ES-I3 (cell line): ENCODE measurements around the gene CRACR2A.

Source experiments
- H3K36me3 ChIP-seq: 2 replicates; pipeline ENCODE4 v1.6.1; 2013; ENCODE audit warnings: mild to moderate bottlenecking, low read length, control low read depth, moderate library complexity; ENCODE audit not compliant: insufficient read depth
- H3K4me1 ChIP-seq: 2 replicates; pipeline ENCODE4 v1.6.1; 2013; ENCODE audit warnings: mild to moderate bottlenecking, control low read depth, low read length; ENCODE audit not compliant: insufficient read depth
- H3K9ac ChIP-seq: 2 replicates; pipeline ENCODE4 v1.6.1; 2013; ENCODE audit warnings: low read depth, mild to moderate bottlenecking, low read length, moderate library complexity
- H3K9me3 ChIP-seq: 2 replicates; pipeline ENCODE4 v1.6.1; 2013; ENCODE audit warnings: mild to moderate bottlenecking, low read length, moderate library complexity; ENCODE audit not compliant: control insufficient read depth, insufficient read depth

The CRACR2A gene

GRCh38 chr12:3607039-3607720, 145.7 kb downstream of the CRACR2A start:
- Histone ChIP-seq H3K36me3 (no peaks in the 10 kb centered on the region), H3K4me1 (peaks cover 14% of the 10 kb centered on the region), H3K9ac (no peak overlapping the region), H3K9me3 (no peaks in the 10 kb centered on the region)

DNA sequence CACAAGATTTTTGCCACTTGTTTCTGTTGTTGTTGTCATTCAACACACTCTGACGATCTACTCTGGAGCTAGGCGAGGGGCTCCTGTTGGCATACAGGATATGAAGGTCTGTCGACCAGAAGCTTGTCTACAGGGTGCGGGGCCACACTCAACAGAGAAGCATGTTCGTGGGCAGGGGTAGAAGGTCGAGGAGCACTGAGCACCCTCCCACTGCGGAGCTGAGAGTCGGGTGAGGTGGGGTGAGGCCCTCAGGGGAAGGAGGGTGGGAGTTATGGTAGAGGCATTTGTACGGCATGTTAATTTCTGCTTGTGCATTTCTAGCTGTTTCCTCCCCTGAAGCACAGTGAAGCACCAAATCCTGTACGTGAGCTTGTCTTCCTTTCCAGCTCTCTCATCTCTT, 146.8 kb downstream of the CRACR2A start:
- H3K36me3 ChIP-seq = no peaks in the 10 kb centered on the region
- H3K9me3 ChIP-seq = no peaks in the 10 kb centered on the region
- peaks cover 14% of the 10 kb centered on the region for H3K4me1 ChIP-seq
- no peak overlapping the region; the same call in 1 of the 2 replicates for H3K9ac ChIP-seq

DNA sequence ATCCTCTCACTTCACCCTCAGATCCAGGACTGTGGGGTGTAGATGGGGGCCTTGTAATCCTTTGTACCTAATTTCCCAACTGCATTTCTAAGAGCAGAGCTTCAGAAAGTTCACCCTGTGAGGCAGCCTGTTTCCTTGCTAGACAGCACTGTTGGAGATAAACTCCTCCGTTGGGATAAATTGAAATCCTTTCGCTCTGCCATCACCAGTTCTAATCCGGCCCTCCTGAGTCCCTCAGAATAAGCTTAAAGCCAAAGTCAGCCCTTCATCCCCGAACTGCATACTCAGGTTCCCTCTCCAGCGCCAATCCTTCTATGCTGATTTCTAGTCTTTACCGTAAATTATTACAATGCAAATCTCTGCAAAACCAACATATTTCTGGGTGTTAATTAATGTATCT, 147.2 kb downstream of the CRACR2A start:
- peaks cover 14% of the 10 kb centered on the region for H3K4me1 ChIP-seq
- no peaks in the 10 kb centered on the region for H3K36me3 ChIP-seq
- H3K9ac ChIP-seq = peak overlapping the region; percentile 2; the same call in 1 of the 2 replicates
- no peaks in the 10 kb centered on the region for H3K9me3 ChIP-seq

DNA sequence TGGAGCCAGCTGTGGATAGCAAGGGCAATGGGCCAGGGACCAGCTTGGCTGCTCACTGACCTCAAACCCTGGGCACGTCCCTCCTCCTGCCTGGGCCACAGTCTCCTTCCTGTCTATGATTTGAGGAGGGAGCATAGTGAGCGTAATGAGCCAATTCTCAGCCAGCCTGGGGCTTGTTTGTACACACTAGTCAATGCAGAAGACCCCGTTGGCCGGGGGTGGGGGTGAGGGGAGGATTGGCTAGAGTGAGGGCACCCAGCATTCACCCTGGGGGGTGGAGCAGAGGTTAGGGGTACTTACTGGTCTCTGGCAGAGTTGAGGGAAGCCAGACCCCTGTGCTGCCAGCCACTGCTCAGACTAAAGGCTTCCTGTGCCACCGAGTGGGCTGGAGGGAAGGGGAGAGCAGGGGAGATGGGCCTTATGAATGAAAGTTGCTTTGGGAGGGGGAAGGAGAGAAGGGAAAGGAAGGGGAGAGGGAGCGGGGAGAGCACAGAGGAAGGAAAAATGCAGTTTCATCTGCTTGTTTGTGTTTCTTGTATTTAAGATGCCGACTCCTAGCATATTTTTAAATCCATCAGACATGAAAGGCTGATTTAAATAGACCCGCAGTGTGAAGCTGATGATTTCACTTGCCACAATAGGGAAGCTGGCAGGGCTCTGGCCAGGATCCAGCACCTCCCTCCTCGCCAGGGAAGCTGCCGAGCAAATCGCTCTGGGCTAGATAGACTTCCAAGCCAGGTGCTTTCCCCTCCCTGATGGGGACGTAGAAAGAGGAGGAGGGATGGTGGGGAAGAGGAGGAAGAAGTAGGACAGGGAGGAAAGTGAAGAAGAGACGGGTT, 147.9 kb downstream of the CRACR2A start:
- Histone ChIP-seq H3K4me1 (peaks cover 14% of the 10 kb centered on the region), H3K36me3 (no peaks in the 10 kb centered on the region), H3K9ac (peak overlapping the region; percentile 40; the same call in 1 of the 2 replicates), H3K9me3 (no peaks in the 10 kb centered on the region)

GRCh38 chr12:3604286-3604685, 148.6 kb downstream of the CRACR2A start:
- H3K9ac ChIP-seq = no peak overlapping the region
- peaks cover 14% of the 10 kb centered on the region for H3K4me1 ChIP-seq
- no peaks in the 10 kb centered on the region for H3K36me3 ChIP-seq
- H3K9me3 ChIP-seq = no peaks in the 10 kb centered on the region

GRCh38 chr12:3603576-3603975, 149.3 kb downstream of the CRACR2A start:
- no peaks in the 10 kb centered on the region for H3K9me3 ChIP-seq
- no peak overlapping the region for H3K9ac ChIP-seq
- no peaks in the 10 kb centered on the region for H3K36me3 ChIP-seq
- peaks cover 14% of the 10 kb centered on the region for H3K4me1 ChIP-seq

GRCh38 chr12:3602488-3602887, 150.4 kb downstream of the CRACR2A start:
- Histone ChIP-seq H3K4me1 (peaks cover 14% of the 10 kb centered on the region), H3K9ac (no peak overlapping the region), H3K9me3 (no peaks in the 10 kb centered on the region), H3K36me3 (no peaks in the 10 kb centered on the region)

- H3K9ac ChIP-seq = no peak overlapping the region
- H3K4me1 ChIP-seq = peaks cover 12% of the 10 kb centered on the region
- H3K9me3 ChIP-seq = no peaks in the 10 kb centered on the region
- H3K36me3 ChIP-seq = no peaks in the 10 kb centered on the region
These were observed 151.3 kb downstream of the CRACR2A start for GRCh38 chr12:3601461-3602150.

DNA sequence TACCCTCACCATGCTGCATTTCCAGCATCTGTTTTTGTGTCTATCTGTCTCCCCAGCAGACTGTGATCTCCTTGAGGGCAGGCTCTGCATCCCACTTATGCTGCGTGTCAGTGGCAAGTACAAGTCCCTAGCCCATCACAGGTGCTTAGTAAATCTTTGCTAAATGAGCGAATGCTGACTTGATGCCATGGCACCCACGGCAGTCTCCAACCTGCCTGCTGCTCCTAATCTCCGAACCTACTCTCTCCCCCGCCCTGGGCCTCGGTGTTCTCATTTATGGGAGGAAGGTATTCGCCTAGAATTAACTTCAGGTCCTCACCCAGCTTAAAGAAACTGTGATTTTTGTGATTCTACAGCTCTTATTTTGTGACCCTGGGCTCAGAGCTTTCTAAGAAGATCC, 152.0 kb downstream of the CRACR2A start:
- H3K9ac ChIP-seq = no peak overlapping the region
- H3K36me3 ChIP-seq = no peaks in the 10 kb centered on the region
- H3K9me3 ChIP-seq = no peaks in the 10 kb centered on the region

GRCh38 chr12:3600039-3600720, 152.7 kb downstream of the CRACR2A start:
- Histone ChIP-seq H3K4me1 (peaks cover 6% of the 10 kb centered on the region), H3K9me3 (no peaks in the 10 kb centered on the region), H3K9ac (no peak overlapping the region), H3K36me3 (no peaks in the 10 kb centered on the region)

More for the DNA sequence above, 152.0 kb downstream of the CRACR2A start:
- peaks cover 7% of the 10 kb centered on the region for H3K4me1 ChIP-seq

- no peak overlapping the region for H3K9ac ChIP-seq
- H3K36me3 ChIP-seq = no peaks in the 10 kb centered on the region
These were observed 153.7 kb downstream of the CRACR2A start for GRCh38 chr12:3598896-3599860.

DNA sequence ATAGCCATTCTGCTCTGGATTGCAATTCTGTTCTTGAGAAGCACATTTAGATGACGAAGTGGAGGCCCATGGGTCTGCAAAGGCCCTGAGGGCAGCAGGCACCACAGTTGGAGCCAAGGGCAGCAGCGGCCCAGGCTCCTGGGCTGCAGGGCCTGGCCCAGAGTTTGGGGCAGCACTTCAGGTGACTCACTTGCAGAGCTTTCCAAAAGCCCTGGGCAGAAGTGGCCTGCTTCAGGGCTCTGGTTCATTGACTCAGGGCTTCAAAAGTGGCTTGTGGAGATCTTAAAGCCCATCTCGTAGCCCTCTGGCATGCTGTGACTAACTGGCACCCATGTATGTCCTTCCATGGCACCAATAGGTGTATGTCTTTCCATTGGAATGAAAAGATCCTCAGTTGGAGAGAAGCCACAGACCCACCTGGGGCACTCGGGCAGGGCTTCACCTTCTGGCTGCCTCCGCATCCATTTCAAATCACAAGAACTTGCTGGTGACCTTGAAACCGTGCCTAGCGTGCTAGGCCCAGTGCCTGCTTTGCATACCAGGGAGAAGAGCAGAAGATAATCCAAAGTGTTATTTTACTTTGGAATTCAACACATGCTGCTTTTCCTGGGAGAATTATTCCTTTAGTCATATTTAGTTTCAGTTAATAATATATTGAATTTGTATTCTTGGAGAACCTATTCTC, 155.2 kb downstream of the CRACR2A start:
- no peaks in the 10 kb centered on the region for H3K9me3 ChIP-seq
- H3K4me1 ChIP-seq = no peaks in the 10 kb centered on the region; the same call in 1 of the 2 replicates
- H3K36me3 ChIP-seq = no peaks in the 10 kb centered on the region
- no peak overlapping the region for H3K9ac ChIP-seq

More at GRCh38 chr12:3598896-3599860, 153.7 kb downstream of the CRACR2A start:
- no peaks in the 10 kb centered on the region for H3K9me3 ChIP-seq
- H3K4me1 ChIP-seq = peaks cover 6% of the 10 kb centered on the region
